Panc1 (cell line): ENCODE results near the gene NDUFAF5.

Source experiments
- CTCF ChIP-seq: fragments of 450-650 bp; IDR thresholded peaks from 2 replicates; pipeline ENCODE4 v1.5.1; 2017; ENCODE audit warnings: mild to moderate bottlenecking
- POLR2AphosphoS5 ChIP-seq: IDR thresholded peaks from 2 replicates; pipeline ENCODE4 v1.6.1; 2012; ENCODE audit warnings: mild to moderate bottlenecking, low read depth, low read length, moderate library complexity
- REST ChIP-seq, 2 experiments: IDR thresholded peaks; 2 replicates each; pipeline ENCODE4 v1.6.1; 2011 to 2012; ENCODE audit warnings: low read depth in 2 of 2, control low read depth in 1 of 2, low read length in 1 of 2, mild to moderate bottlenecking in 1 of 2, moderate library complexity in 1 of 2; ENCODE audit not compliant: insufficient read depth in 1 of 2
- SIN3A ChIP-seq: IDR thresholded peaks from 2 replicates; pipeline ENCODE4 v1.6.1; 2012; ENCODE audit warnings: low read depth, mild to moderate bottlenecking, low read length, moderate library complexity, borderline replicate concordance; ENCODE audit not compliant: insufficient read depth
- TCF7L2 ChIP-seq: IDR thresholded peaks from 2 replicates; pipeline ENCODE4 v1.6.1; 2011; ENCODE audit warnings: mild to moderate bottlenecking, low read depth, low read length, inconsistent platforms

GRCh38 chr20:13756551-13756950 is 28.3 kb upstream of the NDUFAF5 start:
- TF ChIP-seq CTCF, result no peak
- TF ChIP-seq POLR2AphosphoS5, result no peak
- no peak for TF ChIP-seq TCF7L2
- no peak for TF ChIP-seq REST (IDR thresholded peaks at IDR 0.05; ENCODE audit: insufficient read depth in 1 of 2, low read depth in 2 of 2, low read length in 1 of 2)
- no peak for TF ChIP-seq SIN3A
